K562 (cell line): ENCODE data around the gene SOX8. TPM values are rescaled to one million over a fixed set of nuclear protein-coding genes. Genes with fewer than 3 reads are reported as not detected.

Experiments
- ATAC-seq: fragments of 200-7000 bp; cut with Tn5 transposase; 3 replicates; pipeline ENCODE4 v1.9.1; 2020; ENCODE audit warnings: moderate library complexity
- BruUV-seq: library from RNA; stranded (reverse); fragments of 400-500 nt; replicated peaks from 2 replicates; lab custom pipeline; 2021; lab: Mats Ljungman, UMichigan
- CTCF ChIA-PET: fragments of 300-600 bp; formaldehyde crosslinking; extraction: SDS; loops from one replicate; lab custom pipeline; 2021; ENCODE audit warnings: low intra/inter-chr PET ratio; lab: Yijun Ruan, JAX
- POLR2A ChIA-PET: fragments of 300-600, 350-650 bp; sonication (Branson Sonifier 250); formaldehyde crosslinking; extraction: SDS; loops from one replicate; lab custom pipeline; 2021; ENCODE audit warnings: antibody characterized with exemption, inconsistent platforms; lab: Yijun Ruan, JAX
- DNase-seq, 4 experiments: peaks; one replicate each; pipeline versions ENCODE4 v3.0.0 to v3.0.0-alpha.2; 2011 to 2018; ENCODE audit warnings: low spot score in 3 of 4, mixed read lengths in 3 of 4; ENCODE audit errors: extremely low read depth in 1 of 4
- FAIRE-seq: peaks from 2 replicates; lab custom pipeline; 2011; peaks lifted over from hg19 to GRCh38; lab: Jason Lieb, UNC
- H2AFZ ChIP-seq: 2 replicates; pipeline ENCODE4 v1.6.0; 2011; ENCODE audit warnings: low read depth, low read length, control low read depth, inconsistent platforms
- H3K27ac ChIP-seq: fragments of 200-600 bp; 3 replicates; pipeline ENCODE4 v1.8.0; 2011; ENCODE audit warnings: low read depth, mild to moderate bottlenecking, control low read depth, inconsistent platforms, low read length, moderate library complexity, mixed read lengths; ENCODE audit errors: extremely low read depth
- H3K27me3 ChIP-seq, 2 experiments: fragments of 300-600 bp in 1 of 2; 2 replicates in 1 of 2; 3 replicates in 1 of 2; pipeline versions ENCODE4 v1.6.0 to v1.8.0; 2011; ENCODE audit warnings: inconsistent platforms in 2 of 2, low read length in 2 of 2, mild to moderate bottlenecking in 1 of 2, mixed read lengths in 1 of 2, moderate library complexity in 1 of 2; ENCODE audit not compliant: control insufficient read depth in 2 of 2, insufficient read depth in 2 of 2
- H3K36me3 ChIP-seq: fragments of 300-600 bp; 3 replicates; pipeline ENCODE4 v1.8.0; 2011; ENCODE audit warnings: mild to moderate bottlenecking, low read length, inconsistent platforms; ENCODE audit not compliant: control insufficient read depth, insufficient read depth
- H3K4me1 ChIP-seq, 2 experiments: fragments of 200-600 bp in 1 of 2; replicated peaks in 1 of 2; 2 replicates in 1 of 2; 3 replicates in 1 of 2; pipeline versions ENCODE4 v1.5.1 to v1.8.0; 2011; ENCODE audit warnings: inconsistent platforms in 2 of 2, low read length in 2 of 2, mild to moderate bottlenecking in 1 of 2, mixed read lengths in 1 of 2, moderate library complexity in 1 of 2; ENCODE audit not compliant: control insufficient read depth in 2 of 2, insufficient read depth in 2 of 2
- H3K4me2 ChIP-seq: 2 replicates; pipeline ENCODE4 v1.6.1; 2011; ENCODE audit warnings: low read length, control low read depth, inconsistent platforms, mixed read lengths; ENCODE audit not compliant: insufficient read depth
- H3K4me3 ChIP-seq: fragments of 200-600 bp; sonication (generic), shearing (Covaris generic); 2 replicates; pipeline ENCODE4 v1.5.1; 2016; ENCODE audit warnings: control low read depth, inconsistent platforms
- H3K79me2 ChIP-seq: fragments of 200-600 bp; 3 replicates; pipeline ENCODE4 v1.8.0; 2011; ENCODE audit warnings: low read length, inconsistent platforms; ENCODE audit not compliant: control insufficient read depth, insufficient read depth
- H3K9ac ChIP-seq, 2 experiments: 2 replicates each; pipeline versions ENCODE4 v1.6.0 to v1.6.1; 2011; ENCODE audit warnings: low read depth in 2 of 2, low read length in 2 of 2, control low read depth in 1 of 2, inconsistent platforms in 1 of 2, mild to moderate bottlenecking in 1 of 2, mixed read lengths in 1 of 2; ENCODE audit not compliant: insufficient read depth in 1 of 2
- H3K9me1 ChIP-seq: one replicate; pipeline ENCODE4 v1.6.0; 2011; ENCODE audit warnings: inconsistent platforms, mild to moderate bottlenecking, low read length, moderate library complexity; ENCODE audit not compliant: control insufficient read depth, insufficient read depth
- H3K9me3 ChIP-seq: replicated peaks from 2 replicates; pipeline ENCODE4 v1.5.1; 2011; ENCODE audit warnings: low read depth, low read length, inconsistent platforms; ENCODE audit not compliant: control insufficient read depth, insufficient read depth
- H4K20me1 ChIP-seq: replicated peaks from 2 replicates; pipeline ENCODE4 v1.6.1; 2011; ENCODE audit warnings: low read length, inconsistent platforms, mixed read lengths; ENCODE audit not compliant: control insufficient read depth, insufficient read depth
- ESRRA ChIP-seq: fragments of 450-650 bp; IDR thresholded peaks from 2 replicates; pipeline ENCODE4 v1.6.1; 2014; ENCODE audit warnings: low read depth, mild to moderate bottlenecking, moderate library complexity, borderline replicate concordance
- GATAD2B ChIP-seq: fragments of 450-650 bp; IDR thresholded peaks from 2 replicates; pipeline ENCODE4 v1.6.1; 2017; ENCODE audit warnings: mild to moderate bottlenecking, borderline replicate concordance
- LARP7 ChIP-seq: fragments of 450-650 bp; IDR thresholded peaks from 2 replicates; pipeline ENCODE4 v1.6.1; 2016
- MEF2A ChIP-seq: IDR thresholded peaks from 2 replicates; pipeline ENCODE4 v1.6.1; 2011; ENCODE audit warnings: low read depth, mild to moderate bottlenecking, low read length, moderate library complexity; ENCODE audit not compliant: control insufficient read depth
- MEIS2 ChIP-seq: fragments of 450-650 bp; IDR thresholded peaks from 2 replicates; pipeline ENCODE4 v1.6.1; 2014; ENCODE audit warnings: mild to moderate bottlenecking; ENCODE audit not compliant: partially characterized antibody
- NFRKB ChIP-seq: fragments of 450-650 bp; IDR thresholded peaks from 2 replicates; pipeline ENCODE4 v1.6.1; 2016; ENCODE audit warnings: low read depth
- RBM17 ChIP-seq: fragments of 200-400 bp; formaldehyde crosslinking; IDR thresholded peaks from 2 replicates; pipeline ENCODE4 v1.6.1; 2017; ENCODE audit warnings: low read depth, mild to moderate bottlenecking, low read length, borderline replicate concordance
- ZFP30 ChIP-seq: fragments of 250-450 bp; sonication (Bioruptor Pico); IDR thresholded peaks from 2 replicates; pipeline ENCODE4 v1.8.0; 2022; ENCODE audit warnings: moderate library complexity, mild to moderate bottlenecking, inconsistent platforms, borderline replicate concordance
- ZNF354B ChIP-seq: fragments of 250-450 bp; sonication (Bioruptor Pico); IDR thresholded peaks from 2 replicates; pipeline ENCODE4 v1.4.0; 2020
- WGBS: fragments of 100-300 bp; shearing (Covaris generic); methylation state at CpG from one replicate; pipeline ENCODE4 v1.1.6; 2016; ENCODE audit warnings: low coverage, mixed read lengths; ENCODE audit not compliant: insufficient coverage; ENCODE audit errors: missing lambda C conversion rate; 5-methylcytosine and 5-hydroxymethylcytosine counted together
- in situ Hi-C: fragments of 300-500 bp; cut with MboI; formaldehyde crosslinking; loops from 4 replicates; pipeline ENCODE4 v1.15.0; 2018; ENCODE audit warnings: inconsistent platforms, mixed read lengths
- intact Hi-C: fragments of 100-400 bp; cut with micrococcal nuclease; formaldehyde crosslinking; loops from 2 replicates; pipeline ENCODE4 v1.14.2; 2022
- polyA plus RNA-seq, 8 experiments: library from polyadenylated mRNA; depleted of rRNA in 4 of 8; stranded (reverse) in 5 of 8; unstranded in 3 of 8; fragments of >200 nt; fragmentation: Nextera tagmentation in 2 of 8; fragmentation: Illumina TruSeq in 1 of 8; extraction: Ambion mirVana in 2 of 8; extraction: Trizol in 1 of 8; gene quantifications; 2 replicates each; pipeline versions ENCODE4 v1.2.1 to v1.2.3, GENCODE V29; 2011 to 2014; ENCODE audit warnings: inconsistent platforms in 1 of 8, missing spikeins in 1 of 8
- total RNA-seq, 7 experiments: library from RNA; depleted of rRNA in 6 of 7; stranded (reverse); fragments of >200 nt in 6 of 7; fragmentation: Illumina TruSeq in 2 of 7; extraction: Trizol in 2 of 7; gene quantifications; 2 replicates each; pipeline versions ENCODE4 v1.2.1 to v1.2.3, GENCODE V29; 2011 to 2021; ENCODE audit warnings: low replicate concordance in 1 of 7
- TF ChIP-seq, protein P1 (sequence below): fragments of 450-650 bp; formaldehyde crosslinking; IDR thresholded peaks from 2 replicates; pipeline ENCODE4 v1.4.0; 2020; ENCODE audit warnings: mild to moderate bottlenecking, moderate library complexity
- TF ChIP-seq, protein P2 (sequence below): IDR thresholded peaks from 2 replicates; pipeline ENCODE4 v1.6.1; 2012; ENCODE audit warnings: low read depth, low read length, improper control_type of control experiment, borderline replicate concordance

The SOX8 gene
- total and polyA plus RNA-seq, 9 of the 15 experiments (the other 6 are each of a cell fraction or from before 2014, with no cell fraction given) = 0.07 to 0.15 (median 0.15) TPM; not detected in 6

DNA sequence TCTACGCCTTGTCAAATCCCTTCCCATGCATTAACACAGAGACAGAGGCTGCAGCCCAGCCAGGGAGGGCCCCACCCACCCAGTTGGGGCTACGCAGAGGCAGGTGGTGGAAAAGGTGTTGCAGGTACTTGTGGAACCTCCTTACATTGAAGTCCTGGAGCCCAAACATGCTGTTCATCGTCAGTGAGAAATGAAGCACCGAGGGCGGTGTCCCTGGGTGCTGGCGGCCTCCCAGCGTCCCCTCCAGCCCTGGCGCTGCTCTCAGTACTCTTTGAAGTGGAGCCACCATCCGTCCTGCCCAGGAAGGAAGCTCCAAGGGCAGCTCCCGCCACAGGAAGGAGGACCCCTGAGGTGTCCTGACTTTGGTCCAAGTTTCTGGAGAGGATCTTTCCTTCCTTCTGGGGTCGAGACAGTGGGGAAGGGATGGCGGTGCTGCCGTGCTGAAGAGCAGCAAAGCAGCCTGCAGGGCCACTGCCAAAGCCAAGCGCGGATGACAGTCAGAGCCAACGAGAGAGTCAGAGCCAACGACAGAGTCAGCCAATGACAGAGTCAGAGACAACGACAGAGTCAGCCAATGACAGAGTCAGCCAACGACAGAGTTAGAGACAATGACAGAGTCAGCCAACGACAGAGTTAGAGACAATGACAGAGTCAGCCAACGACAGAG is 34.2 kb upstream of the SOX8 start:
- BruUV-seq = no TSS peak
- FAIRE-seq = no peak
- H3K4me2 ChIP-seq = no peak overlapping the region
- peaks cover 0 to 10% of the 10 kb centered on the region in 2 experiments; a peak in 4 of 5 replicates for H3K4me1 ChIP-seq
- H3K79me2 ChIP-seq = no peaks in the 10 kb centered on the region
- peaks cover 19 to 36% of the 10 kb centered on the region in 2 experiments for H3K27me3 ChIP-seq
- no peak overlapping the region for H3K4me3 ChIP-seq
- no peaks in the 10 kb centered on the region for H3K36me3 ChIP-seq
- intact Hi-C loops = no loop called here
- H3K9me1 ChIP-seq = no peaks in the 10 kb centered on the region
- H3K9me3 ChIP-seq = no peaks in the 10 kb centered on the region
- in situ Hi-C loops = no loop called here
- TF ChIP-seq, protein P1, sequence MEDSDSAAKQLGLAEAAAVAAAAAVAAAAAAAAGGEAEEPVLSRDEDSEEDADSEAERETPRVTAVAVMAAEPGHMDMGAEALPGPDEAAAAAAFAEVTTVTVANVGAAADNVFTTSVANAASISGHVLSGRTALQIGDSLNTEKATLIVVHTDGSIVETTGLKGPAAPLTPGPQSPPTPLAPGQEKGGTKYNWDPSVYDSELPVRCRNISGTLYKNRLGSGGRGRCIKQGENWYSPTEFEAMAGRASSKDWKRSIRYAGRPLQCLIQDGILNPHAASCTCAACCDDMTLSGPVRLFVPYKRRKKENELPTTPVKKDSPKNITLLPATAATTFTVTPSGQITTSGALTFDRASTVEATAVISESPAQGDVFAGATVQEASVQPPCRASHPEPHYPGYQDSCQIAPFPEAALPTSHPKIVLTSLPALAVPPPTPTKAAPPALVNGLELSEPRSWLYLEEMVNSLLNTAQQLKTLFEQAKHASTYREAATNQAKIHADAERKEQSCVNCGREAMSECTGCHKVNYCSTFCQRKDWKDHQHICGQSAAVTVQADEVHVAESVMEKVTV (CRISPR knock-in tag) = no peak
- TF ChIP-seq LARP7 (no peak), GATAD2B (no peak), MEF2A (no peak), ESRRA (no peak), NFRKB (no peak), ZFP30 (CRISPR knock-in tag) (no peak), MEIS2 (no peak), RBM17 (no peak), ZNF354B (CRISPR knock-in tag) (no peak)
- TF ChIP-seq, protein P2, sequence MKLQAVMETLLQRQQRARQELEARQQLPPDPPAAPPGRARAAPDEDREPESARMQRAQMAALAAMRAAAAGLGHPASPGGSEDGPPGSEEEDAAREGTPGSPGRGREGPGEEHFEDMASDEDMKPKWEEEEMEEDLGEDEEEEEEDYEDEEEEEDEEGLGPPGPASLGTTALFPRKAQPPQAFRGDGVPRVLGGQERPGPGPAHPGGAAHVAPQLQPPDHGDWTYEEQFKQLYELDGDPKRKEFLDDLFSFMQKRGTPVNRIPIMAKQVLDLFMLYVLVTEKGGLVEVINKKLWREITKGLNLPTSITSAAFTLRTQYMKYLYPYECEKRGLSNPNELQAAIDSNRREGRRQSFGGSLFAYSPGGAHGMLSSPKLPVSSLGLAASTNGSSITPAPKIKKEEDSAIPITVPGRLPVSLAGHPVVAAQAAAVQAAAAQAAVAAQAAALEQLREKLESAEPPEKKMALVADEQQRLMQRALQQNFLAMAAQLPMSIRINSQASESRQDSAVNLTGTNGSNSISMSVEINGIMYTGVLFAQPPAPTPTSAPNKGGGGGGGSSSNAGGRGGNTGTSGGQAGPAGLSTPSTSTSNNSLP = no peak
- TF ChIP-seq, all 486 proteins: peak for 0
- POLR2A ChIA-PET = interaction anchor here (1.0 kb wide), 1 partner anchor 12 kb away, joined by 4 read pairs; no protein-coding TSS in a partner anchor
- H2AFZ ChIP-seq = no peak overlapping the region
- DNase-seq = no peak
- H3K9ac ChIP-seq = no peak overlapping the region
- no peak overlapping the region for H3K27ac ChIP-seq
- CTCF ChIA-PET = no interaction called here
- H4K20me1 ChIP-seq = no peaks in the 10 kb centered on the region
- ATAC-seq = no peak
- 13% methylated on average over 21 of the region's 21 CpGs for WGBS
